ENCODE results near the gene TLX2. TPM values are rescaled to one million over a fixed set of nuclear protein-coding genes. Genes with fewer than 3 reads are reported as not detected.

Gene TLX2
- total RNA-seq, 1 donor from 2014 or later: not detected

- Histone ChIP-seq H3K9me3 (no peaks in the 10 kb centered on the region), H3K4me3 (peak overlapping the region; percentile 53 to 70), H3K27me3 (no peaks in the 10 kb centered on the region), H3K36me3 (no peaks in the 10 kb centered on the region), H3K27ac (peak overlapping the region; percentile 59 to 71), H3K4me1 (peaks cover 7 to 16% of the 10 kb centered on the region in 2 donors)
- intact Hi-C loops (cut with DNase I): loop anchor here (2.0 kb wide), 1 partner anchor 20 kb away; no protein-coding TSS in a partner anchor
- DNase-seq (ENCODE audit: low spot score in 2 of 2): peak in 1 of 2 donors; percentile 78
- no peak for TF ChIP-seq CTCF (IDR thresholded peaks at IDR 0.05)
Observed at GRCh38 chr2:74548900-74549826, 34.9 kb downstream of the TLX2 start.

GRCh38 chr2:74550231-74550630, 36.0 kb downstream of the TLX2 start:
- Histone ChIP-seq H3K36me3 (no peaks in the 10 kb centered on the region), H3K27me3 (no peaks in the 10 kb centered on the region), H3K27ac (no peak overlapping the region), H3K4me3 (no peak overlapping the region), H3K4me1 (peaks cover 7 to 19% of the 10 kb centered on the region in 2 donors), H3K9me3 (no peaks in the 10 kb centered on the region)
- no peak for DNase-seq (ENCODE audit: low spot score in 2 of 2)
- intact Hi-C loops (cut with DNase I): no loop called here
- no peak for TF ChIP-seq CTCF (IDR thresholded peaks at IDR 0.05)

GRCh38 chr2:74551530-74551929, 37.3 kb downstream of the TLX2 start:
- no peak for DNase-seq (ENCODE audit: low spot score in 2 of 2)
- peaks cover 7 to 20% of the 10 kb centered on the region in 2 donors for H3K4me1 ChIP-seq
- no peaks in the 10 kb centered on the region for H3K36me3 ChIP-seq
- H3K4me3 ChIP-seq: no peak overlapping the region
- H3K9me3 ChIP-seq: no peaks in the 10 kb centered on the region
- H3K27ac ChIP-seq: no peak overlapping the region
- intact Hi-C loops (cut with DNase I): no loop called here
- H3K27me3 ChIP-seq: no peaks in the 10 kb centered on the region
- TF ChIP-seq CTCF (IDR thresholded peaks at IDR 0.05): no peak

- Histone ChIP-seq H3K9me3 (no peaks in the 10 kb centered on the region), H3K27ac (peak overlapping the region in 1 of 2 donors; percentile 90), H3K27me3 (no peaks in the 10 kb centered on the region), H3K4me1 (peaks cover 7 to 20% of the 10 kb centered on the region in 2 donors), H3K36me3 (no peaks in the 10 kb centered on the region), H3K4me3 (peak overlapping the region in 1 of 2 donors; percentile 75)
- intact Hi-C loops (cut with DNase I): no loop called here
- no peak for DNase-seq (ENCODE audit: low spot score in 2 of 2)
- no peak for TF ChIP-seq CTCF (IDR thresholded peaks at IDR 0.05)
Observed at GRCh38 chr2:74551942-74552913, 38.0 kb downstream of the TLX2 start.
